Left ventricle myocardium inferior (tissue), 1 donor: Measurements from ENCODE around the gene SS18L1. TPM values are rescaled to one million over a fixed set of nuclear protein-coding genes. Genes with fewer than 3 reads are reported as not detected.

Experiments
- DNase-seq: peaks from one replicate; pipeline ENCODE4 v3.0.0-alpha.2; 2020
- H3K27ac ChIP-seq: fragments of 200-600 bp; replicated peaks from 2 replicates; pipeline ENCODE4 v1.8.0; 2021
- H3K27me3 ChIP-seq: fragments of 200-600 bp; 2 replicates; pipeline ENCODE4 v1.8.0; 2021; ENCODE audit warnings: low read depth
- H3K36me3 ChIP-seq: fragments of 200-600 bp; 2 replicates; pipeline ENCODE4 v1.8.0; 2021
- H3K4me1 ChIP-seq: fragments of 200-600 bp; 2 replicates; pipeline ENCODE4 v1.8.0; 2021
- H3K4me3 ChIP-seq: fragments of 200-600 bp; 2 replicates; pipeline ENCODE4 v1.8.0; 2021; ENCODE audit warnings: mild to moderate bottlenecking, moderate library complexity
- H3K9me3 ChIP-seq: fragments of 200-600 bp; replicated peaks from 2 replicates; pipeline ENCODE4 v1.8.0; 2021
- intact Hi-C: fragments of 100-400 bp; cut with micrococcal nuclease; formaldehyde crosslinking; loops from one replicate; pipeline ENCODE4 v1.11.0; 2022
- long read RNA-seq: library from polyadenylated mRNA; unstranded; transcript quantifications from one replicate; pipeline ENCODE4 v2.0.0, GENCODE V29; 2021
- total RNA-seq: library from RNA; stranded (reverse); fragmentation: NEBNext Ultra II Directional; extraction: Animal tissue kit (Norgen Biotek cat#: 25700); gene quantifications from one replicate; pipeline ENCODE4 v1.2.1, GENCODE V29; 2021
- TF ChIP-seq, protein P1 (sequence below): fragments of 200-600 bp; IDR thresholded peaks from 2 replicates; pipeline ENCODE4 v1.8.0; 2021; ENCODE audit warnings: antibody characterized with exemption, mild to moderate bottlenecking, borderline replicate concordance
- donor health status: DM: no; HTN: yes; CAD: no; lungs with severe emphysema.

The SS18L1 gene, protein sequence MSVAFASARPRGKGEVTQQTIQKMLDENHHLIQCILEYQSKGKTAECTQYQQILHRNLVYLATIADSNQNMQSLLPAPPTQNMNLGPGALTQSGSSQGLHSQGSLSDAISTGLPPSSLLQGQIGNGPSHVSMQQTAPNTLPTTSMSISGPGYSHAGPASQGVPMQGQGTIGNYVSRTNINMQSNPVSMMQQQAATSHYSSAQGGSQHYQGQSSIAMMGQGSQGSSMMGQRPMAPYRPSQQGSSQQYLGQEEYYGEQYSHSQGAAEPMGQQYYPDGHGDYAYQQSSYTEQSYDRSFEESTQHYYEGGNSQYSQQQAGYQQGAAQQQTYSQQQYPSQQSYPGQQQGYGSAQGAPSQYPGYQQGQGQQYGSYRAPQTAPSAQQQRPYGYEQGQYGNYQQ
- total RNA-seq = 9.0 TPM
- long read RNA-seq, partial matches to known transcripts = 0 of 4 reads
- long read RNA-seq, other reads (novel, unspliced or antisense) = 4 of 4 reads

DNA sequence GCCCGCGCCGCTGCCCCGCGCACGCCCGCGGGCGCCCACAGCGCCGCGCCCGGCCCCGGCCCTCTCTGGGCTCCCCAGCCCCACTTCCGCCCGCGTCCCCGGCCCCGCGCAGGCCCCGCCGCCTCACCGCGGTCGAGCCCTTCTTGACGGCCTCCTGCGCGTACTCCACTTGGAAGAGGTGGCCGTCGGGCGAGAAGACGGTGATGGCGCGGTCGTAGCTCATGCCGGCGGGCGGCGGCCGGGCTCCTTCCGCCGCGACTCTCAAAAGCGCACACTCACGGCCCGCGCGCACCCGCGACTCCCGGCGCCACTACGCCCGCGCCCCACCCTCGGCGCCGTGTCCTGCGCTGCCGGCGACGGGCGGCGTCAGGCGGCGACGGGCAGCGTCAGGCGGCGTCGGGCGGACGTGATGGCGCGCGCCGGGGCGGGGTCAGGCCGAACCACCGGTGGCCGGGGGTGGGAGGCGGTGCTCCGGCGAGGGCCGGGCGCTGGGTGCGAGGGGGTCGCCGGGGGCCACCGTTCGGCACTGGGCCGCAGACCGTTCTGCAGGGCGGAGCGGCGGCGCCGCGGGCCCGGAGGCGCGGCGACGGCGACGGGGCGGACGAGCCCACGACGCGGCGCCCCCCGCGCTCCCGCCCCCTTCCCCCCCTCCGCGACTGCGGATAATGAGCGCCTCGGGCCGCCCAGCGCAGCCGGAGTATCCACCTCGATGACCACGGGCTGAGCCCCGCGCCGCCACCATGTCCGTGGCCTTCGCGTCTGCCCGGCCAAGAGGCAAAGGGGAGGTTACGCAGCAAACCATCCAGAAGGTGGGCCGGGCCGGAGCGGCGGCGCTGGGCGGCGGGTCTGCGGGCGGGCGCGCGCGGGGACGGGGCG lies at the start of gene SS18L1, which contains the start of gene PSMA7:
SS18L1 (plus strand) TSS at position 689 of the 876 bp plus-strand sequence; CDS start at position 741, 52 bp downstream.
PSMA7 (minus strand) TSS at position 314 of the 876 bp plus-strand sequence; CDS start at position 223, 91 bp downstream.
- peak within 1 kb of the TSS; percentile 99 for H3K27ac ChIP-seq
- TF ChIP-seq, protein P1, sequence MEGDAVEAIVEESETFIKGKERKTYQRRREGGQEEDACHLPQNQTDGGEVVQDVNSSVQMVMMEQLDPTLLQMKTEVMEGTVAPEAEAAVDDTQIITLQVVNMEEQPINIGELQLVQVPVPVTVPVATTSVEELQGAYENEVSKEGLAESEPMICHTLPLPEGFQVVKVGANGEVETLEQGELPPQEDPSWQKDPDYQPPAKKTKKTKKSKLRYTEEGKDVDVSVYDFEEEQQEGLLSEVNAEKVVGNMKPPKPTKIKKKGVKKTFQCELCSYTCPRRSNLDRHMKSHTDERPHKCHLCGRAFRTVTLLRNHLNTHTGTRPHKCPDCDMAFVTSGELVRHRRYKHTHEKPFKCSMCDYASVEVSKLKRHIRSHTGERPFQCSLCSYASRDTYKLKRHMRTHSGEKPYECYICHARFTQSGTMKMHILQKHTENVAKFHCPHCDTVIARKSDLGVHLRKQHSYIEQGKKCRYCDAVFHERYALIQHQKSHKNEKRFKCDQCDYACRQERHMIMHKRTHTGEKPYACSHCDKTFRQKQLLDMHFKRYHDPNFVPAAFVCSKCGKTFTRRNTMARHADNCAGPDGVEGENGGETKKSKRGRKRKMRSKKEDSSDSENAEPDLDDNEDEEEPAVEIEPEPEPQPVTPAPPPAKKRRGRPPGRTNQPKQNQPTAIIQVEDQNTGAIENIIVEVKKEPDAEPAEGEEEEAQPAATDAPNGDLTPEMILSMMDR = no peak
- DNase-seq = peak; percentile 89
- intact Hi-C loops = no loop called here
- H3K9me3 ChIP-seq = no peaks in the 10 kb centered on the region
- H3K36me3 ChIP-seq = peaks cover 26% of the 10 kb centered on the region
- no peaks in the 10 kb centered on the region for H3K27me3 ChIP-seq
- H3K4me1 ChIP-seq = peaks cover 61% of the 10 kb centered on the region
- H3K4me3 ChIP-seq = peak within 1 kb of the TSS; percentile 82

DNA sequence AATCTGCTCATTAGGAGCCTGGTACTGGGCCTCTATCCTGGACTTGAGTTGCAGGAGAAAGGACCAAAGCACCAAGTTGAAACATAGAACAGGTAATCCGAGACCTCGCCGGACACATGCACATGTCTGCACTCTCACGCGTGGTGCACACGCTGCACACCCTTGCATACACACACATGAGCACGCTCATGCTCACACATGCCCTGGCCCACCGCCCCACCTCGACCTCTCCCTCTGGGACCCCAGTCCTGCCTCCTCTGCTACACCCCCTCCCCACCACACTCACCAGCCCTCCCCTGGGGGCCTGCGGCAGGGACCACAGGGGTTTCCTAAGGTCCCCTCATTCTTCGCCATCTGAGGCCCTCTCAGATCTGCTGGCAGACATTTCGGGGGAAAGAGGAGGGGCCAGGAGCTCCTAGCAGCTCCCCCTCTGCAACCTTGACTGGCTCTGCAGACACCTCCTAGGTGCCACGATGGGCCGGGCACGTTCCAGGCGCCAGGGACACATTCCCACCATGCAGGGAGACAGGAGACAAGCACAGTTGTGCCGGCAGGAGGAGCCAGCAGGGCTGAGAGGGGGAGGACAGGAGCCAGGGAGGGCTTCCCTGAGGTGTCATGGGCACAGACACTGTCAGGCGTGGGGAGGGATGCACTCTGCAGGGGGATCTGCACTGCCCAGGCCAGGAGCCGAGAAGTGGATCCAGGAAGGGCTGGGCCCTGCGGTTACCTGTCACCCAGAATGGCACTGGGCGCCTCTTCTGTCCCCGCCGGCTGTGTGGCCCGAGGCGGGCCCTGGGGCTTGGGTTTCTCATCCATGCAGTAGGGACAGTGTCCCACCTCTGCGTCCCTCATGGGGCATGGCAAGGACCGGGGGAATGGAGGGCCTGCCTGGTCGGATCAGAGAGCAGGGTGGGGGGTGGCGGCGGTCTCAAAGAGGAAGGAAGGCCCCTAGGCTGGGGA lies 46.9 kb upstream of the SS18L1 start:
- Histone ChIP-seq H3K4me1 (no peaks in the 10 kb centered on the region), H3K4me3 (no peak overlapping the region), H3K27ac (no peak overlapping the region), H3K9me3 (peaks cover 19% of the 10 kb centered on the region), H3K27me3 (peaks cover 12% of the 10 kb centered on the region), H3K36me3 (no peaks in the 10 kb centered on the region)
- no peak for DNase-seq
- intact Hi-C loops = no loop called here
- TF ChIP-seq, protein P1 = no peak

DNA sequence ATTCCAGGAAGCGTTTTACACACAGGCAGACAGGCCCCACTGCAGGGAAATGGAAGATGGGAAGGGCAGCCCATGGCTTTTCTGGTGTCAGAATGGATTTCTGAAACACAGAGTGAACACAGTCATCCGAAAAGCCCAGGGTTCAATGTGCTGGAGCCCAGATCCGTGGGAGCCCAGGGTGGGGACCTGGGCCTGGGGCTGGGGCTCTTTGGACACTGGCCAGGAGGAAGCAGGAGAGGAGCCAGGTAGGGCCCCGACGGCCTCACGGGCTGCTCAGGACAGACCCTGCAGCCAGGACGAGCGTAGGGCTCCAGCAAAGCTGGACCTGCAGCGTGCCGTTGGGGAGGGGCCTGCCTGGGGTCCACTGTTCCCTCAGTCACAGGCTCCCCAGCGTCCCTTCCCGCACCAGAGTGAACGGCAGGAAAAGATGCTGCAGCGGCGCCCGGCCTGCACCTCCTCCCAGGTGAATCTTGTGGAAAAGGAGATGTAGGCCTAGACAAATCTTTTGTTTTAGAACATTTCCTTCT lies 45.6 kb upstream of the SS18L1 start:
- peaks cover 16% of the 10 kb centered on the region for H3K27me3 ChIP-seq
- peaks cover 26% of the 10 kb centered on the region for H3K9me3 ChIP-seq
- no peak overlapping the region for H3K4me3 ChIP-seq
- no peaks in the 10 kb centered on the region for H3K4me1 ChIP-seq
- TF ChIP-seq, protein P1 = no peak
- no peaks in the 10 kb centered on the region for H3K36me3 ChIP-seq
- DNase-seq = no peak
- H3K27ac ChIP-seq = no peak overlapping the region
- intact Hi-C loops = no loop called here

DNA sequence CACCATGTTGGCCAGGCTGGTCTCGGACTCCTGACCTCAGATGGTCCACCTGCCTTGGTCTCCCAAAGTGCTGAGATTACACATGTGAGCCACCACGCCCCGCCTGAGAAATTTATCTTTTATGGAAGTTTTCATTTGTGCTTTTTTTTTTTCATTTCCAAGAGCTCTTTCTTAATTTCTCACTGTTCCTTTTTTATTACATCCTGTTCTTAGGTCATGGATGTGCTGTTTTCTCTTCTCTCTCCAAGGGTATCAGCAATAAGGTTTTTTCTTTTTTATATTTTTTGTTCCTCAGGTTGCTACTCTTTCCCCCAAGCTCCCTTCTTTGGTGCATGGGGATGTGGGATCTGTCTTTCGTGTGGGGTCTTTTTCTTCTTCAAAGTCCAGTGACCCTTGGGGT lies 42.5 kb upstream of the SS18L1 start:
- H3K27me3 ChIP-seq = peaks cover 35% of the 10 kb centered on the region
- no peak overlapping the region for H3K4me3 ChIP-seq
- no peak overlapping the region for H3K27ac ChIP-seq
- DNase-seq = no peak
- intact Hi-C loops = no loop called here
- TF ChIP-seq, protein P1 = no peak
- H3K9me3 ChIP-seq = peaks cover 29% of the 10 kb centered on the region
- H3K4me1 ChIP-seq = no peaks in the 10 kb centered on the region
- no peaks in the 10 kb centered on the region for H3K36me3 ChIP-seq
